ENCODE measurements around the gene CDH2. TPM values are rescaled to one million over a fixed set of nuclear protein-coding genes. Genes with fewer than 3 reads are reported as not detected.

The CDH2 gene
- total RNA-seq, 1 experiment from 2014 or later: 15.0 TPM

GRCh38 chr18:28181616-28182015 is 4.7 kb upstream of the CDH2 start:
- no TSS peak for BruUV-seq (replicated peaks)
- Histone ChIP-seq H3K9me3 (ENCODE audit: low read depth, low read length, poor library complexity, severe bottlenecking) (no peaks in the 10 kb centered on the region), H3K36me3 (ENCODE audit: insufficient read depth, low read length, poor library complexity, severe bottlenecking) (no peaks in the 10 kb centered on the region), H3K4me1 (ENCODE audit: insufficient read depth, low read length, poor library complexity, severe bottlenecking) (no peaks in the 10 kb centered on the region), H3K4me3 (ENCODE audit: low read depth, low read length, poor library complexity, severe bottlenecking) (no peak overlapping the region), H3K27ac (ENCODE audit: low read depth, low read length, poor library complexity, severe bottlenecking) (no peak overlapping the region), H3K27me3 (replicated peaks; ENCODE audit: insufficient read depth, low read depth, low read length, poor library complexity) (peaks cover 44% of the 10 kb centered on the region)
- ChIA-PET POLR2A (ENCODE audit: low non-redundant PET) (no interaction called here), CTCF (no interaction called here)
- intact Hi-C loops (cut with micrococcal nuclease; ENCODE audit: unreplicated experiment): loop anchor here (10.0 kb wide), 1 partner anchor 167 kb away; no protein-coding TSS in a partner anchor
- TF ChIP-seq CTCF (conservative IDR thresholded peaks at IDR 0.05; ENCODE audit: low read depth, low read length) (no peak), EZH2 (IDR thresholded peaks at IDR 0.05; ENCODE audit: borderline replicate concordance, low read depth, low read length, poor library complexity, severe bottlenecking) (no peak)
- DNase-seq (ENCODE audit: low spot score): no peak

- TF ChIP-seq EZH2 (IDR thresholded peaks at IDR 0.05; ENCODE audit: borderline replicate concordance, low read depth, low read length, poor library complexity, severe bottlenecking): no peak
- TF ChIP-seq CTCF (conservative IDR thresholded peaks at IDR 0.05; ENCODE audit: low read depth, low read length): no peak
- Histone ChIP-seq H3K27ac (ENCODE audit: low read depth, low read length, poor library complexity, severe bottlenecking) (no peak overlapping the region), H3K27me3 (replicated peaks; ENCODE audit: insufficient read depth, low read depth, low read length, poor library complexity) (peaks cover 69% of the 10 kb centered on the region), H3K4me3 (ENCODE audit: low read depth, low read length, poor library complexity, severe bottlenecking) (peak overlapping the region; percentile 51), H3K9me3 (ENCODE audit: low read depth, low read length, poor library complexity, severe bottlenecking) (no peaks in the 10 kb centered on the region), H3K36me3 (ENCODE audit: insufficient read depth, low read length, poor library complexity, severe bottlenecking) (no peaks in the 10 kb centered on the region), H3K4me1 (ENCODE audit: insufficient read depth, low read length, poor library complexity, severe bottlenecking) (peaks cover 4% of the 10 kb centered on the region)
- DNase-seq (ENCODE audit: low spot score): peak; percentile 17
- POLR2A ChIA-PET (ENCODE audit: low non-redundant PET): no interaction called here
- no TSS peak for BruUV-seq (replicated peaks)
- intact Hi-C loops (cut with micrococcal nuclease; ENCODE audit: unreplicated experiment): no loop called here
- CTCF ChIA-PET: no interaction called here
Observed at GRCh38 chr18:28178720-28179119, 1.8 kb upstream of the CDH2 start.

GRCh38 chr18:28177828-28178635 is 1.1 kb upstream of the CDH2 start:
- no TSS peak for BruUV-seq (replicated peaks)
- peak overlapping the region; percentile 51 for H3K4me3 ChIP-seq (ENCODE audit: low read depth, low read length, poor library complexity, severe bottlenecking)
- H3K27ac ChIP-seq (ENCODE audit: low read depth, low read length, poor library complexity, severe bottlenecking): no peak overlapping the region
- CTCF ChIA-PET: no interaction called here
- intact Hi-C loops (cut with micrococcal nuclease; ENCODE audit: unreplicated experiment): no loop called here
- POLR2A ChIA-PET (ENCODE audit: low non-redundant PET): no interaction called here
- H3K27me3 ChIP-seq (replicated peaks; ENCODE audit: insufficient read depth, low read depth, low read length, poor library complexity): peaks cover 76% of the 10 kb centered on the region
- peak; percentile 71 for DNase-seq (ENCODE audit: low spot score)
- H3K4me1 ChIP-seq (ENCODE audit: insufficient read depth, low read length, poor library complexity, severe bottlenecking): peaks cover 4% of the 10 kb centered on the region
- no peaks in the 10 kb centered on the region for H3K9me3 ChIP-seq (ENCODE audit: low read depth, low read length, poor library complexity, severe bottlenecking)
- H3K36me3 ChIP-seq (ENCODE audit: insufficient read depth, low read length, poor library complexity, severe bottlenecking): no peaks in the 10 kb centered on the region
- no peak for TF ChIP-seq CTCF (conservative IDR thresholded peaks at IDR 0.05; ENCODE audit: low read depth, low read length)
- TF ChIP-seq EZH2 (IDR thresholded peaks at IDR 0.05; ENCODE audit: borderline replicate concordance, low read depth, low read length, poor library complexity, severe bottlenecking): peak; percentile 3

All from A673 (cell line).